H1 (cell line): ENCODE data around the gene CBLN1. TPM values are rescaled to one million over a fixed set of nuclear protein-coding genes. Genes with fewer than 3 reads are reported as not detected.
A peak's percentile ranks its signal among the peaks of the same experiment; 100 is the strongest.

Source experiments
- BCL11A ChIP-seq, 2 experiments: IDR thresholded peaks; one replicate each; pipeline ENCODE4 v1.6.1; 2011; ENCODE audit warnings: low read depth in 2 of 2, low read length in 2 of 2, mild to moderate bottlenecking in 2 of 2
- CEBPB ChIP-seq: IDR thresholded peaks from 2 replicates; pipeline ENCODE4 v1.6.1; 2012; ENCODE audit warnings: low read depth, low read length
- NANOG ChIP-seq: IDR thresholded peaks from 2 replicates; pipeline ENCODE4 v1.6.1; 2011; ENCODE audit warnings: low read length, low read depth, mild to moderate bottlenecking, inconsistent platforms; ENCODE audit not compliant: insufficient read depth, poor library complexity, severe bottlenecking
- RNF2 ChIP-seq: fragments of 200-900, 300-1000 bp; sonication (generic); IDR thresholded peaks from 2 replicates; pipeline ENCODE4 v1.7.1; 2016; ENCODE audit warnings: borderline replicate concordance, low read depth, mild to moderate bottlenecking, antibody characterized with exemption, low read length; ENCODE audit not compliant: poor library complexity, severe bottlenecking; ENCODE audit errors: missing control alignments
- SP1 ChIP-seq: IDR thresholded peaks from 2 replicates; pipeline ENCODE4 v1.6.1; 2011; ENCODE audit warnings: low read depth, low read length
- SP2 ChIP-seq: IDR thresholded peaks from 2 replicates; pipeline ENCODE4 v1.6.1; 2012; ENCODE audit warnings: mild to moderate bottlenecking, low read length, inconsistent platforms
- SP4 ChIP-seq: IDR thresholded peaks from 2 replicates; pipeline ENCODE4 v1.6.1; 2012; ENCODE audit warnings: low read length, inconsistent platforms
- TAF1 ChIP-seq: IDR thresholded peaks from 2 replicates; pipeline ENCODE4 v1.6.1; 2011; ENCODE audit warnings: mild to moderate bottlenecking, low read depth, low read length
- TEAD4 ChIP-seq: IDR thresholded peaks from 2 replicates; pipeline ENCODE4 v1.6.1; 2012; ENCODE audit warnings: low read depth, low read length, inconsistent platforms, mixed read lengths
- polyA plus RNA-seq, 7 experiments: library from polyadenylated mRNA; depleted of rRNA in 3 of 7; stranded (reverse) in 5 of 7; unstranded in 2 of 7; fragments of >200 nt in 5 of 7; fragments of 200-250 nt in 2 of 7; gene quantifications; 1 replicate in 5 of 7; 2 replicates in 1 of 7; 4 replicates in 1 of 7; pipeline versions ENCODE4 v1.2.1 to v1.2.3, GENCODE V29; 2011 to 2013; ENCODE audit warnings: missing spikeins in 2 of 7, mixed read lengths in 2 of 7
- total RNA-seq: library from RNA; stranded (reverse); fragmentation: NEBNext Ultra II Directional; extraction: Animal tissue kit (Norgen Biotek cat#: 25700); gene quantifications from 2 replicates; pipeline ENCODE4 v1.2.1, GENCODE V29; 2021
- TF ChIP-seq, protein P1 (sequence below): fragments of 300-600 bp; sonication (generic); IDR thresholded peaks from 2 replicates; pipeline ENCODE4 v1.7.1; 2012; ENCODE audit warnings: low read length, moderate library complexity, mild to moderate bottlenecking, inconsistent platforms; ENCODE audit not compliant: insufficient replicate concordance

CBLN1 gene
- total and polyA plus RNA-seq, 2 of the 8 experiments (the other 6 are each of a cell fraction or from before 2014, with no cell fraction given): 0.97 to 7.1 TPM

DNA sequence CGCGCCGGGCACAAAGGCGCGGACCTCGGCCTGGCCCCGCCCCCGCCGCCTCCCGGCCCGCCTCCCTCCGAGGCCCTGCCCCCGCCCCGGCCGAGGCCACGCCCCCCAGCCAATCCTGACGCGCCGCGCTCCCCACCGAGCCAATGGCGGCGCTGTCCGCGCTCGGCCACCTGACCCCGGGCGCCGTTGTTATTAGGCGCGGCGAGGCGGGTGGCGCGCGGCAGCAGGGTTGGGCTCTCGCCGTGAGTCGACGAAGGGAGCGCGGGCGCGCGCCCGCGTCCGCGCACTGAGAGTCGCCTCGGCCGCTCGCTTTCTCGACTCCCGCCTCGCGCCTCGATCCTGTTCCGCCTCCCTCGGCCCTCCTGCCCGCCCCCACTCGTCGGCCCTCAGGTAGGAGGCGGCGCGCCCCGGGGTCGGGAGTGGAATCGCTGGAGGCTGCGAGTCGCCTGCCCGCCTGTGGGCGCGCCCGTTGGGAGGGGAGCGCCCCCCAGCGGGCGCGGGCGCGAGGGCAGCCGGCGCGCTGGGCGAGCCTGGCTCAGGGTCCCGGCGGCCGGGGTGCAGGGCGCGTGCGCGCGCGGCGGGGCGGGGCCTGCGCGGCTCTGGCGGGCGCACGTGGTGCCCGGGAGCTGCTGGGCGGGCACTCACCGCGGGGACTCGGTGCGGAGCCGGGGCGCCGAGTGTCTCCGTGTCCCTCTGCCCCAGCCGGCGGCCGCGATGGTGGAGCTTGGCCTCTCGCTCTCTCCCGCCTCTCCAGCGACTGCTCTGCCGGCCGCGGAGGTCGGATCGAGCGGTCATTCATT, 405 bp upstream of the CBLN1 start (continued):
- TF ChIP-seq, protein P1, sequence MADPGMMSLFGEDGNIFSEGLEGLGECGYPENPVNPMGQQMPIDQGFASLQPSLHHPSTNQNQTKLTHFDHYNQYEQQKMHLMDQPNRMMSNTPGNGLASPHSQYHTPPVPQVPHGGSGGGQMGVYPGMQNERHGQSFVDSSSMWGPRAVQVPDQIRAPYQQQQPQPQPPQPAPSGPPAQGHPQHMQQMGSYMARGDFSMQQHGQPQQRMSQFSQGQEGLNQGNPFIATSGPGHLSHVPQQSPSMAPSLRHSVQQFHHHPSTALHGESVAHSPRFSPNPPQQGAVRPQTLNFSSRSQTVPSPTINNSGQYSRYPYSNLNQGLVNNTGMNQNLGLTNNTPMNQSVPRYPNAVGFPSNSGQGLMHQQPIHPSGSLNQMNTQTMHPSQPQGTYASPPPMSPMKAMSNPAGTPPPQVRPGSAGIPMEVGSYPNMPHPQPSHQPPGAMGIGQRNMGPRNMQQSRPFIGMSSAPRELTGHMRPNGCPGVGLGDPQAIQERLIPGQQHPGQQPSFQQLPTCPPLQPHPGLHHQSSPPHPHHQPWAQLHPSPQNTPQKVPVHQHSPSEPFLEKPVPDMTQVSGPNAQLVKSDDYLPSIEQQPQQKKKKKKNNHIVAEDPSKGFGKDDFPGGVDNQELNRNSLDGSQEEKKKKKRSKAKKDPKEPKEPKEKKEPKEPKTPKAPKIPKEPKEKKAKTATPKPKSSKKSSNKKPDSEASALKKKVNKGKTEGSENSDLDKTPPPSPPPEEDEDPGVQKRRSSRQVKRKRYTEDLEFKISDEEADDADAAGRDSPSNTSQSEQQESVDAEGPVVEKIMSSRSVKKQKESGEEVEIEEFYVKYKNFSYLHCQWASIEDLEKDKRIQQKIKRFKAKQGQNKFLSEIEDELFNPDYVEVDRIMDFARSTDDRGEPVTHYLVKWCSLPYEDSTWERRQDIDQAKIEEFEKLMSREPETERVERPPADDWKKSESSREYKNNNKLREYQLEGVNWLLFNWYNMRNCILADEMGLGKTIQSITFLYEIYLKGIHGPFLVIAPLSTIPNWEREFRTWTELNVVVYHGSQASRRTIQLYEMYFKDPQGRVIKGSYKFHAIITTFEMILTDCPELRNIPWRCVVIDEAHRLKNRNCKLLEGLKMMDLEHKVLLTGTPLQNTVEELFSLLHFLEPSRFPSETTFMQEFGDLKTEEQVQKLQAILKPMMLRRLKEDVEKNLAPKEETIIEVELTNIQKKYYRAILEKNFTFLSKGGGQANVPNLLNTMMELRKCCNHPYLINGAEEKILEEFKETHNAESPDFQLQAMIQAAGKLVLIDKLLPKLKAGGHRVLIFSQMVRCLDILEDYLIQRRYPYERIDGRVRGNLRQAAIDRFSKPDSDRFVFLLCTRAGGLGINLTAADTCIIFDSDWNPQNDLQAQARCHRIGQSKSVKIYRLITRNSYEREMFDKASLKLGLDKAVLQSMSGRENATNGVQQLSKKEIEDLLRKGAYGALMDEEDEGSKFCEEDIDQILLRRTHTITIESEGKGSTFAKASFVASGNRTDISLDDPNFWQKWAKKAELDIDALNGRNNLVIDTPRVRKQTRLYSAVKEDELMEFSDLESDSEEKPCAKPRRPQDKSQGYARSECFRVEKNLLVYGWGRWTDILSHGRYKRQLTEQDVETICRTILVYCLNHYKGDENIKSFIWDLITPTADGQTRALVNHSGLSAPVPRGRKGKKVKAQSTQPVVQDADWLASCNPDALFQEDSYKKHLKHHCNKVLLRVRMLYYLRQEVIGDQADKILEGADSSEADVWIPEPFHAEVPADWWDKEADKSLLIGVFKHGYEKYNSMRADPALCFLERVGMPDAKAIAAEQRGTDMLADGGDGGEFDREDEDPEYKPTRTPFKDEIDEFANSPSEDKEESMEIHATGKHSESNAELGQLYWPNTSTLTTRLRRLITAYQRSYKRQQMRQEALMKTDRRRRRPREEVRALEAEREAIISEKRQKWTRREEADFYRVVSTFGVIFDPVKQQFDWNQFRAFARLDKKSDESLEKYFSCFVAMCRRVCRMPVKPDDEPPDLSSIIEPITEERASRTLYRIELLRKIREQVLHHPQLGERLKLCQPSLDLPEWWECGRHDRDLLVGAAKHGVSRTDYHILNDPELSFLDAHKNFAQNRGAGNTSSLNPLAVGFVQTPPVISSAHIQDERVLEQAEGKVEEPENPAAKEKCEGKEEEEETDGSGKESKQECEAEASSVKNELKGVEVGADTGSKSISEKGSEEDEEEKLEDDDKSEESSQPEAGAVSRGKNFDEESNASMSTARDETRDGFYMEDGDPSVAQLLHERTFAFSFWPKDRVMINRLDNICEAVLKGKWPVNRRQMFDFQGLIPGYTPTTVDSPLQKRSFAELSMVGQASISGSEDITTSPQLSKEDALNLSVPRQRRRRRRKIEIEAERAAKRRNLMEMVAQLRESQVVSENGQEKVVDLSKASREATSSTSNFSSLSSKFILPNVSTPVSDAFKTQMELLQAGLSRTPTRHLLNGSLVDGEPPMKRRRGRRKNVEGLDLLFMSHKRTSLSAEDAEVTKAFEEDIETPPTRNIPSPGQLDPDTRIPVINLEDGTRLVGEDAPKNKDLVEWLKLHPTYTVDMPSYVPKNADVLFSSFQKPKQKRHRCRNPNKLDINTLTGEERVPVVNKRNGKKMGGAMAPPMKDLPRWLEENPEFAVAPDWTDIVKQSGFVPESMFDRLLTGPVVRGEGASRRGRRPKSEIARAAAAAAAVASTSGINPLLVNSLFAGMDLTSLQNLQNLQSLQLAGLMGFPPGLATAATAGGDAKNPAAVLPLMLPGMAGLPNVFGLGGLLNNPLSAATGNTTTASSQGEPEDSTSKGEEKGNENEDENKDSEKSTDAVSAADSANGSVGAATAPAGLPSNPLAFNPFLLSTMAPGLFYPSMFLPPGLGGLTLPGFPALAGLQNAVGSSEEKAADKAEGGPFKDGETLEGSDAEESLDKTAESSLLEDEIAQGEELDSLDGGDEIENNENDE: no peak
- no peak for TF ChIP-seq SP4
- no peak for TF ChIP-seq TEAD4
- peak; percentile 43; the same call in 1 of the 2 replicates for TF ChIP-seq SP1
- TF ChIP-seq RNF2: no peak
- TF ChIP-seq BCL11A (IDR thresholded peaks at IDR 0.05; ENCODE audit: low read depth in 2 of 2, low read length in 2 of 2): no peak
- no peak for TF ChIP-seq CEBPB
- TF ChIP-seq TAF1: 0 out of 2 replicates have a peak, but pooled peaks have one; percentile 12
- TF ChIP-seq SP2: no peak
- TF ChIP-seq NANOG: no peak
